HG03060 (cell line): ENCODE measurements around the gene KRTAP22-1.

ENCODE experiments used
- ATAC-seq: cut with Tn5 transposase; IDR thresholded peaks from one replicate; pipeline ENCODE4 v1.9.1; 2021; ENCODE audit warnings: low read depth, moderate number of reproducible peaks; ENCODE audit not compliant: unreplicated experiment

The KRTAP22-1 gene

DNA sequence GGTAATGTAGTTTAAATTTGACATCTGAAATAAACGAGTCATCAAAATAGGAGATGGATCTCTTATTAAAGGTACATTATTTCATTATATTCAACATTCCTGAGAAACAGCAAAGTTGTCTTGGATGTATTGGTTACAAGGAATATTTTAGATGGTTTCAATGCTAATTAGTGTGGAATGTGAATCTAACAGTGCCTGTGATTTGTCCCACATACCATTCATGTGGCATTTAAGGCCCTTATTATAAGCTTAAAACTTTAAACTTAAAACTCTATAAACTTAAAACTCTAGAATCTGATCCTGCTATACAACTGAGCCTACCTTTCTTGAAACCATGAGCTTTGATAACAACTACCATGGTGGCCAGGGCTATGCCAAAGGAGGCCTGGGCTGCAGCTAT is at the start of gene KRTAP22-1:
TSS of gene KRTAP22-1 (plus strand) at position 301 of the 400 bp plus-strand sequence.
- no peak for ATAC-seq

DNA sequence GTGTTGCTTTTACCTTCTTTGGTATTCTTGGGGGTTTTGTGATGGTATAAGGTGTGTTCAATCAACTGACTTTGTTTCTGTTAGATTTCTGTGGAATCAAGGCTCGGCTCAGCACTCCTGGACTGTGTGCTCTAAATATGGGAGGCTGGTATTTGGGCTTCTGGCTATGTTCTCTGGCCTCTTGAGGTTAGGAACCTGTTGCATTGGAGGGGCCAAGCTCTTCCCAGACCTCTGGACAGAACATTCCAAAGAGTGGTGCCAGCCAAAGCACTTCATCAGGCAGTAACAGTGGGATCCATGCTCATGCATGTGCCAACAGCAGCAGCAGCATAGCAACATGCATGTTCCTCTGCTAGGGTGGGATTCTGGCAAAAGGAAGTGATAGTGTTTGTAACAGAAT is 48.1 kb upstream of the KRTAP22-1 start:
- no peak for ATAC-seq

DNA sequence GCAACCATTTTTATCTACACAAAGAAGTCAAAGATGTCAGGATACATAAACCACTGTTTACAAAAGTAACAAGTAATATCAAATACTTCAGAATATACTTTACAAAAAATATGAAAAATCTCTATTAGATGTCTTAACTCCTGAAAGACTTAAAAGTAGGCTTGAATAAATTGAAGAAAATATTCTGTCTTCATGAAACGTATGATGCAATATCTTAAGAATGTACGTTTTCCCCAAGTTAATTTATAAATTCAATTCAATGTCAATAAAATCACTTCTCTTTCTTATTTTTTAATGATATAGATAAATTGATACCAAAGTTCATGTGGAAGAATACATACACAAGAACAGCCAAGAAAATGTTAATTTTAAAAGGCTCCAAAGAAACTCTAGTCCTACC is 45.8 kb upstream of the KRTAP22-1 start:
- ATAC-seq: no peak

DNA sequence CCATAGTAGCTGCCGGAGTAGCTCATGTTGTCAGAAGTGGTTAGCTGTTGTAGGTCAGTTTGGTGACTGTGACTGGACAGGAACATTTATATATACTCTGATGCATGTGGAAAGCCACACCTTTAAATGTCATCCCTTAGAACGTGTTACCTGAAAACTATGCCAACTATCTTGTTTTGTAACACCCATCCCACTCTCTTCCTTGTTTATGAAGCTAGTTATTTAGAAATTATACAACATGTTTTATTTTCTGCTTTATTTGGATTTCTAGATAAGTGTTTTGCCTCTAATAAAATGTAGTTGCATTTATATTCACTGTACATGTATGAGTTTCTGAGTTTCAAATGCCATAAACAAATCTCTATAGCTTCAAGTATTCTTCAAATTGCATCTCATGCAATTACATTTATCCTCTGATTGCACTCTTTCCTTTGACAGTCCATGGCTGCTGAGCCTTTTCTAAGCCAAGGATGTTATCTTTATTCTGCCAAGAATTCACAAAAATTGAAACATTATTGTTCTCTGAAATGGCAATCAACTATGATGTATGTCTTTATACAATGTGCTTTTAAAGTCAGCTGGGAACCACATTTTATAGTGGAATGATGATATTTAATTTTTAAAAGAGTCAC is 39.5 kb upstream of the KRTAP22-1 start, which contains the start of gene KRTAP19-7:
TSS of gene KRTAP19-7 (minus strand) at position 51 of the 632 bp plus-strand sequence. CDS start at position 26, 25 bp downstream.
- ATAC-seq: no peak

DNA sequence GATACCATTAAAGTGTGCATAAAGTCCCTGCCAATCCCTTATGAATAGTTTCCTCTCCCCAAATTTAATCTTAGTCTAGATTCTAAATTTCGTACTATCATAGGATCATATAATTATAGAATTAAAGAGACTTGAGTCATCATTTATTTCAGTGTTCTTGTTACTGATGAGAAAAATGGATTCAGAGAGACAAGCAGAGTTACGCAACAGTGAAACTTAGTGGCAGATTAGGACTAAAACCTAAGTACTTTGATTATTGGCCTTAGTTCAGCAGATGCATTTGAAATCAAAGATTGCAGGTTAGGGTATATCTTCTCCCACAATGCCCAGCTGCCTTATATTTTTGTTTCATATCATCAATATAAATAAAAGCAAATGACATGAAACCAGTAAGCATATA is 38.9 kb upstream of the KRTAP22-1 start:
- no peak for ATAC-seq

DNA sequence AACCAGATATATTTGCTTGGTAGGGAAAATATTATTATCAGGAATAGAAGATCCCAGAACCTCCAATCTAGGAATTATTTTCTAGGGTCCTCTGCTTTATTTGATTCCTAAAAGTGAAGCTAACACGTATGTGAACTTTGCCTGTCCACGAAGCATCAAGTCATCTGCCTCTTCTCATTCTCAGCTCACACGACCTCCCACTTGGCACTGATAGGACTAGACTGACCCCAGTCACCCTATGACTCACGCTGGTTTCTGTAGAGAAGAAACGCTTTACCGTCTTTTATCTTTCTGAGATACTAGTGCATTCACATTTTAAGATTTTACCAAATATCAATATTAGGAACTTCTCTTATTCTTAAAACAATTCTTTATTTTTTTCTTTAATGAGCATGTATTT is 37.8 kb upstream of the KRTAP22-1 start:
- ATAC-seq: no peak

DNA sequence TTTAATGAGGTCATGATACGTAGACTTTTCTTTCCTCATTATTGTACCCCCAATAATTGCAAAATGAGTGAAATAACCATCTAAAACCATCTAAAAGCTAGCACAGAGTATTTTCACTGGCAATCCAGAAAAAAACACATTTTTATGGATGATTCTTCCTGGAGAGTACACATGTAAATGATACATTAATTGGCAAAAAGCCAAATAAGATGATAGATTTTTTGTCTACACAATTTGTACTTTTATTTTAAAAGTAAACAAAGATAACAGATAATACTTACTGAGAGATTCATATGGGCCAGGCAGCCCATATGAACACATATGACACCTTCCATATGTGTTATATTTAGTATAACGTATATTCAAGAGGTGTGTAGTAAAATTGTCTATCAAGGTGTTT is 37.3 kb upstream of the KRTAP22-1 start:
- no peak for ATAC-seq

DNA sequence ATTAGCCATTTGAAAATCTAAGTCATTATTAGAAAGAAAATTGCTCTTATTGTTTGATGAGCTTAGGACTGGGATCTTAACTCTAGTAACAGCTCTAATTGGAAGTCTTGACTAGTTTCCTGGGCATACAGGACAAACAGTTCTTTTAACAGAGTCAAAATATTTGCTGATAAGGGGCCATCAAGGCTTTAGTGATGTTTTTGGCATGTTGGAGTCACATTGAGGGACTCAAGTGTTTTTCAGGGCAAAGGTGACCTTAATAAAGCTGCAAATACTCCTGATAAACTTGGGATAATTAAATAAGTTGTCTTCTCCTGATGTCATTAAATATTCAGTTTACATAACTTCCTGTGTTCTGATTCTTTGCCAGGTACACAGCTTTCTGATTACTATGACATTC is 33.3 kb upstream of the KRTAP22-1 start:
- no peak for ATAC-seq

DNA sequence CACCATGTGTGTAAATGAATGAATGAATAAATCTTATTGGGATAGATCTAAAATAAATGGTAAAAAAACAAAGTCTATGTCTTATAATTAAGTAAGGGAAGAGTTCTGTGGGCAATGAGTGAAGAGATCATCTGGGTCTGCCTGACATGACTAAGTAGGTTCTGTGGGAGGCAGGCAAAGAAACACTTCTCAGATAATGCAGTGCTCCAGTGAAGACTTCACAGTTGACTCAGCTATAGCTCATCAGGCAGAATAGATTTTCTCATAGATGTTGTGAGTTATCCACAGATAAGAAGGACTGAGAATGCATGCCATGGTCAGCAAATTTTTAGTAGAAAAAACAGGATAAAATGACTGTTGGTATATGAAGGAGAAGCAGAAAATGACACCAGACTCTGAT is 23.1 kb upstream of the KRTAP22-1 start:
- ATAC-seq: no peak

DNA sequence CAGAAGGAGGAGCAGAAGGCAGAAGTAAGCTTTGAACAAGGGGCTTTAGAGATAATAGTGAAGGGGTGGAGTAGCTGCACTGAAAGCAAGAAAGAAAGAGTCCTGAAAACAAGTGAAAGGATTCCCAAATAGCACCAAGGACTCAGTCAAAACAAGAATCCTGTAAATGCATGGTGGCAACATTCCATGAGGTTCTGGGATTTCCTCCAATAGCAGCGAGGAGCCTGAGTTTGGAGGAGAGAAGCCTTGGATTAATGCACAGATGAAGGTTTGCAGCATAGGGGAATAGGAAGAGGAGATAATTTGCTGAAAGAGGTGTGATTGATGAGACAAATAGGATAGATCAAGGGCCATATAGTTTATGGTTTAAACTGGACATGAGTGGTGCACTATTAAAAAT is 21.5 kb upstream of the KRTAP22-1 start:
- no peak for ATAC-seq

DNA sequence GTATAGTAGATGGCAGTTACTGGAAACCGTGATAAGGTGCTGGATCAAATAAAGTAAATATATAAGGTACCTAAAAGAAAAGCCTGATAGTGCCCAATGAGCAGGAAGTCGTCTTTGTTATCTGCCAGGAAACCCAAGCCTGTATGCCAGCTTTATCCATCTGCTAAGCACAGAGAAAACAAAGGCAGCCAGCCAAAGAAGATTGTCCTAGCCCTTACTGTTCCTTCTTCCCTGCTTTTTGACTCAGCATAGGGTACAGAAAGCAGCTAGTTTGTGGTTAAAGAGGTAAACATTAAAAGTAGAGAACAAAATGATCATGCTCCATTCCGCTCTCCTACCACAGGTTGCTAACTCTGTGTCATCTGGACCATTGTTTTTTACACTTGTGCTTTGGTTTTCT is 20.8 kb upstream of the KRTAP22-1 start:
- no peak for ATAC-seq

DNA sequence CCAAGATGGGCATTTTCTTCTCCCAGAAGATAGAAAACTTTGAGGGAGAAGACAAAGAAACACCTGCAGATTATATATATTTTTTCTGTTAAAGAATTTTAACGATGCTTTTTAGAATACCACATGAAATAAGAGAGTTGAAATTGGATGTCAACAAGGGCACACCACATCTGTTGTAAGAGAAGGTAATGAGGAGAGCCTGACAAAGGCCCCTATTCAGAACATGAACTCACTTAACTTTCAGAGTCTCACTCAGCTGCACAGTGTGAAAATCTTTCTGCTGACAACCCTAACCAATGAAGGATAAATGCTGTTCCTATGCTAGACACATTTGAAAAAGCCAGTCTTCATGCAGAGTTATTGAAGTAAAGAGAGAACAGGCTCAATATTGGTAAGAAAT is 18.0 kb upstream of the KRTAP22-1 start:
- no peak for ATAC-seq

DNA sequence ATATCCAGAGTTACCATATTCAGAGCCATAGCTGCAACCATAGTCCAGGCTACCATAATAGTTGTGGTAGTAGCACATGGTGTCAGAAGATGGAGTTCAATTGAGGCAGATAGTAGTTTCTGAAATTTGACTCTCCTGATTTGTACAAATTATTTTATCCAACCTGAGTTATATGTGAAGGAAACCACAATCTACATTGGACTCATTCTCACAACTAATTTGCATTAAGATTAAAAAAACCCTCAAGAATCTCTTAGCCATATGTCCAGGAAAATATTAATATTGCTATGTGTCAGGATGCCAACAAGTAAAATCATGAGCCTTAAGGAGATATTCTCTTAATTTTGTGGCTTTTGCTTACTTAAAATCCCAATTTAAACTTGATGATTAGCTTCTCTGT is 10.6 kb upstream of the KRTAP22-1 start, which contains the start of gene KRTAP22-2:
TSS of gene KRTAP22-2 (minus strand) at position 101 of the 400 bp plus-strand sequence.
- no peak for ATAC-seq

DNA sequence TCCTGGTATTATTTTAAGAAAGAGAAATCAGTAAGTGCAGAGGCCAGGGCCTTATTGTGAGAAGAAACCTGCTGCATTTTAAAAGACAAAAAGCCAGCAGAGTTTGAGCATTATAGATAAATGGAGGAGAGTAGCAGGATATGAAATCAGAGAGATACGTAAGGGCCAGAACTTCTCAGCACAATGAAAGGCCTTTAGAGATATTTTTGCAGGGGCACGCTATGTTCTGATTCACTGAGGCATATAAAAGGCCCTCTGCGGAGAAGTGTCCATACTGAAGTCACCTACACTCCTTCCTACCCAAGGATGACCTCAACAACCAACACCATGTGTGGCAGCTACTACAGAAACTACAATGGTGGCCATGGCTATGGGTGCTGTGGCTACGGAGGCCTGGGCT is 8.7 kb upstream of the KRTAP22-1 start, which contains the start of gene KRTAP6-3:
TSS of gene KRTAP6-3 (plus strand) at position 301 of the 400 bp plus-strand sequence. CDS start at position 307, 6 bp downstream.
- no peak for ATAC-seq

DNA sequence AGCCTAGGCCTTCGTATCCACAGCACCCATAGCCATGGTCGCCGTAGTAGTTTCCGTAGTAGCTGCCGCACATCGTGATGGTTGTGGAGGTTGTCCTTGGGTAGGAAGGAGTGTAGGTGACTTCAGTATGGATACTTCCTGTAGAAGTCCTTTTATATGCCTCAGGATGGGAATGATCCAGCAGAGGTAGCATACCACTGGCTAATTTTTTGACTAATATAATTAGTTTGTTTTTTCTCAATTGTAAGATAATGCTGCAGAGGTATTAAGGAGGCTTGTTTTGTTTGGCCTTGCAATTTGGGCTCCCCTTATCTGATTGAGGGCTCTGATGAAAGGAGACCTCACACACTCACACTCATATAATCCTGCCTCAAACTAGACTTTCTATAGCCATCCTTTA is 2.1 kb upstream of the KRTAP22-1 start, which contains the start of gene KRTAP6-2:
TSS of gene KRTAP6-2 (minus strand) at position 101 of the 400 bp plus-strand sequence. CDS start at position 73, 28 bp downstream.
- ATAC-seq: no peak

DNA sequence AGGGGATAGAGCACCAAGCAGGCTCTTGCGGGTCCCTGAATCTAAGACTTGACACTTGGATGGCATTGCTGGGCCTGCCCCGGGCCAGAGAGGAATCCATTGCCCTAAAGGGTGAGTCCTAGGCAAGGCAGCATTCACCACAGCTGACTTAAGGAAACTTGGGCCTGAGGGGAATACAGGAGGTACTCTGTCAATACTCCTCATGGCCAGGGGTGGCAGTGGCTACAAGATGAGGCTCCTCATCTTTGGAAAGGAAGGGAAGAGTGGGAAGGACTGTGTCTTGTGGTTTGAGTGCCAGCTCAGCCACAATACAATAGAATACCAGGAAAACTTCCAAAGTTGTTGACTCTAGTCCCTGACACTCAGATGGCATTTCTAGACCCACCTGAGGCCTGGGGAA is 5.1 kb downstream of the KRTAP22-1 start:
- no peak for ATAC-seq

DNA sequence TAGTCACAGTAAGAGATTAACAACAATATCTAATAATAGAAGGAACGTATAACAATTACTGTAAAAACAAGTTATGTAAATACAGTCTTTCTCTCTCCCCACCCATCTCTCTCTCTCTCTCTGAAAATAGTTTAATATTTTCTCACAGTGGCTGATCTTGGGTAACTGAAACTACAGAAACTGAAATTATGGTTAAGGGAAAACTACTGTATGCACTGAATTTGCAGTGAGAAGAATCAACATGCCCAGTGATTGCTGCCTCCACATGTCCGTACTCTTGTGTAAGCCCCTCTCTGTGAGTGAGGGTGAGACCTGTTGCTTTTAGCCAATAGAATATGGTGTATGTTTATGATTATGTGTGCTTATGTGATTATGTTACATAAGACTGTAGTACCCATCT is 11.2 kb downstream of the KRTAP22-1 start:
- no peak for ATAC-seq

DNA sequence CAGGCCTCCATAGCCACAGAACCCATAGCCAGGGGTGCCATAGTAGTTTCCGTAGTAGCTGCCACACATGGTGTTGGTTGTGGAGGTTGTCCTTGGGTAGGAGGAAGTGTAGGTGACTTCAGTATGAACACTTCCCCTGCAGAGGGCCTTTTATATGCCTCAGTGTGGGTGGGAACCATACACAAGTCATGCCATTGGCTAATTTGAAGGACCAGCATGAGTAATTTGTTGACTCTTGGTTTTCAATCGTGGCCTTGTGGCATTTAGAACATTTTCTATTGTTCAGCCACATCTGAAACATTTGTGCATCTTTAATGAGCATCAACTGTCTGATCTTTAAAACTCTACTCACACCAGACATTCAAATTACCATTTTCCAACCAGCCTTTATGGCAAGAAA is 12.9 kb downstream of the KRTAP22-1 start, which contains the start of gene KRTAP6-1:
TSS of gene KRTAP6-1 (minus strand) at position 95 of the 400 bp plus-strand sequence. CDS start at position 69, 26 bp downstream.
- no peak for ATAC-seq

DNA sequence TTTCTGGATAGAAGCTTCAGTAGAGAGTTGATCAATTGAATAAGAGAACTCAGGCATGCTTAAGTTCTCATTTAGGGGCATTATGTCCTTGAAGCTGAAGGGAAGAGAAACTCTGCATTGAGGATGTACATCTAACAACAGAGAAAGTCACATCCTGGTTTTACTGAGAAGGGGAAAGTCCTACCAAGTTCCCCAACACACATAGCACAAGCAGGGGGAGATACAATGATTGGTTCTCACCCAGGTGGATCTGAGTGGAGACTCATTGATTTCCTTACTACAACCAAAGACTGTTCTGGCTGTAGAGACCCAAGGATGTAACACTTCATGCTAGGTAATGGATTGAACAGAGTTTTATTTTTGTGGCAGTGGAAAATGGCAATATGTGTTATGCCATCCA is 14.3 kb downstream of the KRTAP22-1 start:
- ATAC-seq: no peak

DNA sequence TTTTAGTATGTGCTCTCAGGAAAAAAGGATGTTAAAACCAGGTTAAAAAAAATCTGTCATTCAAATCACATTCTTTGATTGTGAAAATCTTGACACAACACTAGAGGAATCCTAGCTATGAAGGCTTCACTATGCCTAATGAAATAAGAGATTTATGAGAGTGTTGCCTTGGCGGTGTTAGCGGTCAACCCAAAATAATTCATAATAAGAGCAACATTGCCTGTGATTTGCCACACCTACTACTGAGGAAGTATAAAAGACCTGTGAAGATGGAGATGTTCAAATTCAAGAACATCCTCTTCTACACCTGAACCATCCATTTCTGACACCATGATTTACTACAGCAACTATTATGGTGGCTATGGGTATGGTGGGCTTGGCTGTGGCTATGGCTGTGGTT is 15.2 kb downstream of the KRTAP22-1 start, which contains the start of gene KRTAP20-1:
TSS of gene KRTAP20-1 (plus strand) at position 301 of the 400 bp plus-strand sequence. CDS start at position 331, 30 bp downstream.
- no peak for ATAC-seq

DNA sequence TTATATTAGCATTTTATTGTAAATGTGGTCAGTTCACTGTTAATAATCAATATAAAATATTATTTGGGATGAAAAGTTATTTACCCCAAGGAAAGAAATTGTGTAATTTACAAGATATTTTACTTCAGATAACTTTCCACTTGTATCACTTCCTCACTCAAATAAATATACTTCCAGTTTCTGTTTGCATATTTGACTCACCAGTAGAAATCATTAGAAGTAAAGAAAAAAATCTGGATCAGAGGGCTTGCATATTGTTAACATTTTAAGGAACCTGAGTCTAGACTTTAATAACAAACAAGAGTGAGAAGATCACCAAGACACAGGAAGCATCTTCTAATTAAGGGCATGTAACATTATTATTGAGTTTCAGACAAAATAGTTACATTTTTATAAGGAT is 19.2 kb downstream of the KRTAP22-1 start:
- no peak for ATAC-seq

DNA sequence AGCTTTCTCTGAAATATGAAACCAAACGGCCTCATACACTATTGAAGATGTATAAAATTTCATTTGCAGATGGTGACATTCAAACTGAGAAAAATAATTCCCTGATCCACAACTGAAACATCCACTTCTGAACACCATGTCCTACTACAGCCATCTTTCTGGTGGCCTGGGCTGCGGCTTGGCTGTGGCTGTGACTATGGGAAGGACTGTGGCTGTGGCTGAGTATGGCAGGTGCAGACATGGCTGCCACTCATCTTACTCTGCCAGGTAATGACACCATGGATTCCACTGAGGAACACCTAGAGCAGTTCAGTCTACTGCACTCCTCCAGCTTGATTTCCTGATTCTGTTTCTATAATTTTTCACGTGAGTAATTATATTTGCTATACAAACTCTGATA is 19.6 kb downstream of the KRTAP22-1 start, which contains the start of gene KRTAP20-4:
TSS of gene KRTAP20-4 (plus strand) at position 106 of the 400 bp plus-strand sequence.
- ATAC-seq: no peak
